ENCODE results near the gene KRIT1. TPM values are rescaled to one million over a fixed set of nuclear protein-coding genes. Genes with fewer than 3 reads are reported as not detected.

Gene KRIT1
- polyA plus RNA-seq, 1 of the 3 experiments (the other 2 are of a cell fraction) = 38.5 TPM

DNA sequence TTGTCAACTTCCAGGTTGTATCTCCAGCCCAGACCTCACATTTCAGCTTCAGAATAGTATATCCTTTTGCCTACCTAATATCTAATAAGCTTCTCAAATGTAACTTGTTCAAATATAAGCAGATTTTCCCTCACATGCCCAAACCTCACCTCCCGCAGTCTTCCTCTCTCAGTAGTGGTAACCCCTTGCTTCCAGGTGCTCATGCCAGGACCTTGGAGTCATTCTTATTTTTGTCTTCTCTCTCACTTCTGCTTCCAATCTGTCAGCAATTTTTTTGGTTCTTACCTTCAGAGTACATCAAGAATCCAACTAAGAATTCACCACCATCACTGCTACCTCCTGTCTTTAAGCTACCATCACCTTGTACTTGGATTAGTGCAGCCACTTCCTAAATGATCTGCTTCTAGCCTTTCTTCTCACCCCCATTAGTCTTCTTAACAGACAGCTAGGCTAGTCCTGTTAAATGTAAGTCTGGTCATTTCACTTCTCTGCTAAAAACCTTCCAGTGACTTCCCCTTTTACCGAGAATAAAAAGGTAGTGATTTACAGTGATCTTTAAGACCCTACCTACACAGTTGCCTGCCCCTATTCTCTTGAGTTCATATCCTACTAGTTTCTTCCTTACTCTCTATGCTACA lies 14.0 kb upstream of the KRIT1 start (continued):
- TF ChIP-seq MXI1 (IDR thresholded peaks at IDR 0.05; ENCODE audit: low read depth, low read length) (no peak), RXRA (IDR thresholded peaks at IDR 0.05; ENCODE audit: borderline replicate concordance, low read depth) (no peak)

DNA sequence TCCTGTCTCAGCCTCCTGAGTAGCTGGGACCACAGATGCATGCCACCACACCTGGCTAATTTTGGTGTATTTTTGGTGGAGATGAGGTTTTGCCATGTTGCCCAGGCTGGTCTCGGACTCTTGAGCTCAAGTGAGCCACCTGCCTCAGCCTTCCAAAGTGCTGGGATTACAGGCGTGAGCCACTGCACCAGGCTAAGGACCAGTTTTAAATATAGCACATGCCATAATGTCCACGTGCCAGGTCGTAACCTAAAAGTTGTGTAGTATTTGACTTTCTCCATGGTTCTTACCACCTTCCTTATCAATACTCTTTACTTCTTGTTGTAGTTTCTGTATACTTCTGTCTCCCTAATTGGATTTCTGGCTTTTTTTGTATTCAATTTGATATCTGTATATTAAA lies 13.3 kb upstream of the KRIT1 start:
- no peak overlapping the region for H2AFZ ChIP-seq (ENCODE audit: low read depth)
- no peak overlapping the region for H3K27ac ChIP-seq (ENCODE audit: low read depth in 2 of 2, low read length in 1 of 2)
- H3K9ac ChIP-seq = no peak overlapping the region
- no peak for DNase-seq
- TF ChIP-seq RAD21 (IDR thresholded peaks at IDR 0.05; ENCODE audit: low read length) (no peak), FOSL2 (IDR thresholded peaks at IDR 0.05; ENCODE audit: borderline replicate concordance, low read depth) (no peak), RXRA (IDR thresholded peaks at IDR 0.05; ENCODE audit: borderline replicate concordance, low read depth) (no peak), GATA2 (CRISPR knock-in tag; IDR thresholded peaks at IDR 0.05) (no peak), RCOR1 (IDR thresholded peaks at IDR 0.05; ENCODE audit: low read length) (no peak), FOXM1 (IDR thresholded peaks at IDR 0.05; ENCODE audit: low read depth) (no peak), EZH2phosphoT487 (IDR thresholded peaks at IDR 0.05; ENCODE audit: borderline replicate concordance, low read depth) (no peak)
- TF ChIP-seq, protein P1, sequence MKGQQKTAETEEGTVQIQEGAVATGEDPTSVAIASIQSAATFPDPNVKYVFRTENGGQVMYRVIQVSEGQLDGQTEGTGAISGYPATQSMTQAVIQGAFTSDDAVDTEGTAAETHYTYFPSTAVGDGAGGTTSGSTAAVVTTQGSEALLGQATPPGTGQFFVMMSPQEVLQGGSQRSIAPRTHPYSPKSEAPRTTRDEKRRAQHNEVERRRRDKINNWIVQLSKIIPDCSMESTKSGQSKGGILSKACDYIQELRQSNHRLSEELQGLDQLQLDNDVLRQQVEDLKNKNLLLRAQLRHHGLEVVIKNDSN (IDR thresholded peaks at IDR 0.05; ENCODE audit: borderline replicate concordance, low read depth) = no peak
- TF ChIP-seq, protein P2, sequence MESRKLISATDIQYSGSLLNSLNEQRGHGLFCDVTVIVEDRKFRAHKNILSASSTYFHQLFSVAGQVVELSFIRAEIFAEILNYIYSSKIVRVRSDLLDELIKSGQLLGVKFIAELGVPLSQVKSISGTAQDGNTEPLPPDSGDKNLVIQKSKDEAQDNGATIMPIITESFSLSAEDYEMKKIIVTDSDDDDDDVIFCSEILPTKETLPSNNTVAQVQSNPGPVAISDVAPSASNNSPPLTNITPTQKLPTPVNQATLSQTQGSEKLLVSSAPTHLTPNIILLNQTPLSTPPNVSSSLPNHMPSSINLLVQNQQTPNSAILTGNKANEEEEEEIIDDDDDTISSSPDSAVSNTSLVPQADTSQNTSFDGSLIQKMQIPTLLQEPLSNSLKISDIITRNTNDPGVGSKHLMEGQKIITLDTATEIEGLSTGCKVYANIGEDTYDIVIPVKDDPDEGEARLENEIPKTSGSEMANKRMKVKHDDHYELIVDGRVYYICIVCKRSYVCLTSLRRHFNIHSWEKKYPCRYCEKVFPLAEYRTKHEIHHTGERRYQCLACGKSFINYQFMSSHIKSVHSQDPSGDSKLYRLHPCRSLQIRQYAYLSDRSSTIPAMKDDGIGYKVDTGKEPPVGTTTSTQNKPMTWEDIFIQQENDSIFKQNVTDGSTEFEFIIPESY (IDR thresholded peaks at IDR 0.05; ENCODE audit: borderline replicate concordance, low read depth) = no peak
- TF ChIP-seq, protein P3, sequence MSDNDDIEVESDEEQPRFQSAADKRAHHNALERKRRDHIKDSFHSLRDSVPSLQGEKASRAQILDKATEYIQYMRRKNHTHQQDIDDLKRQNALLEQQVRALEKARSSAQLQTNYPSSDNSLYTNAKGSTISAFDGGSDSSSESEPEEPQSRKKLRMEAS (IDR thresholded peaks at IDR 0.05; ENCODE audit: low read depth) = no peak
- H4K20me1 ChIP-seq (ENCODE audit: insufficient read depth) = peaks cover 22% of the 10 kb centered on the region; the same call in 1 of the 2 replicates
- ChIA-PET CTCF (interaction anchor here (1.2 kb wide), 1 partner anchor 20 kb away, joined by 3 read pairs; no protein-coding TSS in a partner anchor), POLR2A (no interaction called here)
- peaks cover 98% of the 10 kb centered on the region for H3K79me2 ChIP-seq (ENCODE audit: insufficient read depth)
- H3K4me3 ChIP-seq (ENCODE audit: low read depth in 2 of 2, low read length in 1 of 2) = no peak overlapping the region
- peaks cover 4 to 17% of the 10 kb centered on the region in 2 experiments for H3K36me3 ChIP-seq (replicated peaks in 1 of 2; ENCODE audit: control insufficient read depth in 1 of 2, insufficient read depth in 2 of 2, low read length in 1 of 2)
- H3K9me2 ChIP-seq = no peaks in the 10 kb centered on the region
- no peaks in the 10 kb centered on the region; a peak in 1 of 4 replicates for H3K4me1 ChIP-seq (ENCODE audit: control insufficient read depth in 1 of 2, insufficient read depth in 2 of 2, low read depth in 1 of 2, low read length in 1 of 2)
- H3K27me3 ChIP-seq (ENCODE audit: insufficient read depth) = no peaks in the 10 kb centered on the region
- H3K9me3 ChIP-seq = peaks cover 14% of the 10 kb centered on the region
- WGBS (ENCODE audit: low lambda C conversion rate) = 92% methylated on average over 4 of the region's 4 CpGs
- peaks cover 14% of the 10 kb centered on the region for H3F3A ChIP-seq (replicated peaks; ENCODE audit: insufficient read depth)
- H3K4me2 ChIP-seq = no peak overlapping the region
